Colonic mucosa (tissue), 4 donors: ENCODE data around the gene GPC5. TPM values are rescaled to one million over a fixed set of nuclear protein-coding genes. Genes with fewer than 3 reads are reported as not detected.

ENCODE experiments used
- DNase-seq: peaks from one replicate; pipeline ENCODE4 v3.0.0-alpha.2; 2020
- H3K27ac ChIP-seq: fragments of 200-600 bp; one replicate; pipeline ENCODE4 v1.8.0; 2021
- H3K27me3 ChIP-seq: fragments of 200-600 bp; one replicate; pipeline ENCODE4 v1.8.0; 2021
- H3K36me3 ChIP-seq: fragments of 200-600 bp; one replicate; pipeline ENCODE4 v1.8.0; 2021
- H3K4me1 ChIP-seq: fragments of 200-600 bp; one replicate; pipeline ENCODE4 v1.8.0; 2021; ENCODE audit warnings: mild to moderate bottlenecking
- H3K4me3 ChIP-seq: fragments of 200-600 bp; one replicate; pipeline ENCODE4 v1.8.0; 2021
- H3K9ac ChIP-seq, 2 donors: one replicate each; pipeline ENCODE4 v1.7.0; 2013; ENCODE audit warnings: control low read depth in 2 of 2, low read depth in 2 of 2, low read length in 2 of 2
- H3K9me3 ChIP-seq: fragments of 200-600 bp; one replicate; pipeline ENCODE4 v1.8.0; 2021
- intact Hi-C: fragments of 100-400 bp; cut with DNase I; formaldehyde crosslinking; loops from one replicate; pipeline ENCODE4 v1.14.1; 2022
- total RNA-seq, 2 donors: library from RNA; stranded (reverse); fragmentation: NEBNext Ultra II Directional in 1 of 2; extraction: Animal tissue kit (Norgen Biotek cat#: 25700) in 1 of 2; gene quantifications; one replicate each; pipeline ENCODE4 v1.2.1, GENCODE V29; 2021
- TF ChIP-seq, protein P1 (sequence below): fragments of 200-600 bp; IDR thresholded peaks from one replicate; pipeline ENCODE4 v1.8.0; 2022; ENCODE audit warnings: antibody characterized with exemption, mild to moderate bottlenecking
- donor health status: healthy.
- donor health status: DM: no; HTN: no; CAD: no.
- donor health status: DM: no; HTN: no; CAD: no.

The GPC5 gene
- total RNA-seq, 2 donors from 2014 or later = 0.42 TPM; not detected in 1

DNA sequence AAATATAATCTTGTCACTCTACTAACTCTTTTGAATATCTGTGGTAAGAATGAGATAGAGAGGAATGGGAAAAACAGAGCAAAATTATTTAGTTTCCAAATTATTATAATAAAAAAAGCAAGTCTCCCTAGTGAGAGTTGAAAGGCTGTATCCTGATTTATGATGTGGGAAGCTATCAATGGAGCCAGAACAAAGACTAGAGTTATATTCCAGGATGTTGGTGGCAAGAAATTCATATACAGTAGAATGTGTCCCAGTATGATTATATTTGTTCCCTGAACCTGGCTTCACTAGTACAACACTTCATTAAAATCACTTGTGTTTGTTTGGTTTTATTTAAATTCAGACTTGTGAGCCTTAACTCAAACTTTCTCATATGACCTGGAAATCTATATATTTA is 630.3 kb downstream of the GPC5 start:
- no peaks in the 10 kb centered on the region for H3K27me3 ChIP-seq
- H3K9me3 ChIP-seq = no peaks in the 10 kb centered on the region
- DNase-seq = no peak
- no peak overlapping the region for H3K27ac ChIP-seq
- H3K36me3 ChIP-seq = no peaks in the 10 kb centered on the region
- TF ChIP-seq, protein P1, sequence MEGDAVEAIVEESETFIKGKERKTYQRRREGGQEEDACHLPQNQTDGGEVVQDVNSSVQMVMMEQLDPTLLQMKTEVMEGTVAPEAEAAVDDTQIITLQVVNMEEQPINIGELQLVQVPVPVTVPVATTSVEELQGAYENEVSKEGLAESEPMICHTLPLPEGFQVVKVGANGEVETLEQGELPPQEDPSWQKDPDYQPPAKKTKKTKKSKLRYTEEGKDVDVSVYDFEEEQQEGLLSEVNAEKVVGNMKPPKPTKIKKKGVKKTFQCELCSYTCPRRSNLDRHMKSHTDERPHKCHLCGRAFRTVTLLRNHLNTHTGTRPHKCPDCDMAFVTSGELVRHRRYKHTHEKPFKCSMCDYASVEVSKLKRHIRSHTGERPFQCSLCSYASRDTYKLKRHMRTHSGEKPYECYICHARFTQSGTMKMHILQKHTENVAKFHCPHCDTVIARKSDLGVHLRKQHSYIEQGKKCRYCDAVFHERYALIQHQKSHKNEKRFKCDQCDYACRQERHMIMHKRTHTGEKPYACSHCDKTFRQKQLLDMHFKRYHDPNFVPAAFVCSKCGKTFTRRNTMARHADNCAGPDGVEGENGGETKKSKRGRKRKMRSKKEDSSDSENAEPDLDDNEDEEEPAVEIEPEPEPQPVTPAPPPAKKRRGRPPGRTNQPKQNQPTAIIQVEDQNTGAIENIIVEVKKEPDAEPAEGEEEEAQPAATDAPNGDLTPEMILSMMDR = no peak
- H3K9ac ChIP-seq = no peak overlapping the region
- no peak overlapping the region for H3K4me3 ChIP-seq
- intact Hi-C loops = no loop called here
- H3K4me1 ChIP-seq = no peaks in the 10 kb centered on the region

DNA sequence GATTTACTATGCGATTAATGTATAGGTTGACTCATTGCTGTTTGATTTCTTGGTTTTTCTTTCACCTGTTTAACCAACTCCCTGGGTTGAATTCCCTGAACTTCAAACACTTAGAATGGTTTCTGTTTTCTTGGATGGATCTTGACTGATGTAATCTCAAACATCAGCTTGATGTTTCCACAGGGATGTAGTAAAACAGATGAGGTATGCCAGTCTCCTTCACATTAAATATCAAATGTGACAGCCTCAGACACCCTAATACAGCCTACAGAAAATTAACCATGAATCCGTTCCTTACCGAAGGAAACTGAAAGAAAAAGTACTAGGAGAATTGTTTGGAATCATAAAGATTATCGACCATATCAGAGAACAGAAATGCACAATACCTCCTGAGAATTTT is 631.2 kb downstream of the GPC5 start:
- H3K27me3 ChIP-seq = no peaks in the 10 kb centered on the region
- no peak overlapping the region for H3K27ac ChIP-seq
- intact Hi-C loops = no loop called here
- TF ChIP-seq, protein P1 = no peak
- no peak for DNase-seq
- no peaks in the 10 kb centered on the region for H3K4me1 ChIP-seq
- no peaks in the 10 kb centered on the region for H3K9me3 ChIP-seq
- H3K4me3 ChIP-seq = no peak overlapping the region
- no peaks in the 10 kb centered on the region for H3K36me3 ChIP-seq
- no peak overlapping the region for H3K9ac ChIP-seq

DNA sequence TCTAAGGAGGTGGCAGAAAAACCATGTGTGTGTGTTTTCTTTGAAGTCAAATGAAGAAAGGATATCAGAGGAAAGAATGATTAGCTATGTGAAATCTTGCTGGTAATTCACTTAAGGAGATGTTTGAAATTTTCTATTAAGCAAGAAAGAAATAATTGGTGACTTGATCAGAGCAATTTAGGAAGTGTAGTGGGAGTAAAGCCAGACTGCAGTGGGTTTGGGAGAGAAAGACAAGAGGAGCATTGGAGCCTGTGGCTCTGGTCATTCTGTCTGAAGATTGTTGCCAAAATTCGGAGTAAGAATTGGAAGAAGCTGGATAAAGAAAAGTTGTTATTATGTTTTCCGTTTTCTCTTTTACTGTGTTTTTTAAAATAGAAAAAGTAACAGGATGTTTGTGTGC is 640.5 kb downstream of the GPC5 start:
- no peaks in the 10 kb centered on the region for H3K27me3 ChIP-seq
- no peak overlapping the region for H3K9ac ChIP-seq
- no peak for DNase-seq
- no peaks in the 10 kb centered on the region for H3K4me1 ChIP-seq
- TF ChIP-seq, protein P1 = no peak
- H3K36me3 ChIP-seq = no peaks in the 10 kb centered on the region
- H3K4me3 ChIP-seq = no peak overlapping the region
- intact Hi-C loops = no loop called here
- H3K27ac ChIP-seq = no peak overlapping the region
- no peaks in the 10 kb centered on the region for H3K9me3 ChIP-seq

- H3K36me3 ChIP-seq = no peaks in the 10 kb centered on the region
- H3K27me3 ChIP-seq = no peaks in the 10 kb centered on the region
- H3K9ac ChIP-seq = no peak overlapping the region
- intact Hi-C loops = no loop called here
- H3K9me3 ChIP-seq = no peaks in the 10 kb centered on the region
- H3K4me3 ChIP-seq = no peak overlapping the region
- H3K27ac ChIP-seq = no peak overlapping the region
- TF ChIP-seq, protein P1 = no peak
- DNase-seq = no peak
- no peaks in the 10 kb centered on the region for H3K4me1 ChIP-seq
Measured at GRCh38 chr13:92042522-92042921, 644.1 kb downstream of the GPC5 start.

DNA sequence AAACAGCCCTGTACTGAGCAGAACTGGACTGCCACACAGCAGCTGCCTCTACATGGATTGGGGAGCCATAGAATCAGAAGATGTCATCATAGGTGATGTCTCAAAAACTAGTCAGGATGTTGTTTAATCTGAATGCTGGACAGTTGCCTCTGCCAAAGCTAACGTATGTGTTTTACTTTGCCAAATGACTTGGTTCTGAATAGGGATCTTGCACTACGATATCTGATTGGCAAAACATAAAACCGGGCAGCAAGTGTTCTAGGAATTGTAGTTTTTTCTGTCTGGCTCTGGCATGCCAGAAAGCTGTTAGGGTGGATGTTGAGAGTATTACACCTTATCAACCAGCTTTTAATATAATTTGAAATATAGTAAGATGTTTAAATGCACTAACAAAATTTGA is 645.9 kb downstream of the GPC5 start:
- no peak overlapping the region for H3K27ac ChIP-seq
- intact Hi-C loops = no loop called here

More for the DNA sequence above, 645.9 kb downstream of the GPC5 start:
- Histone ChIP-seq H3K4me3 (no peak overlapping the region), H3K9me3 (no peaks in the 10 kb centered on the region), H3K4me1 (no peaks in the 10 kb centered on the region), H3K27me3 (no peaks in the 10 kb centered on the region), H3K36me3 (no peaks in the 10 kb centered on the region), H3K9ac (no peak overlapping the region)
- DNase-seq = no peak
- TF ChIP-seq, protein P1 = no peak
